Caco-2 (cell line): ENCODE measurements around the gene CXXC1. TPM values are rescaled to one million over a fixed set of nuclear protein-coding genes. Genes with fewer than 3 reads are reported as not detected.

Source experiments
- BruUV-seq: library from RNA; stranded (reverse); fragments of 400-500 nt; replicated peaks from 2 replicates; lab custom pipeline; 2021; lab: Mats Ljungman, UMichigan
- CTCF ChIA-PET: fragments of 300-600 bp; sonication (Branson Sonifier 250); formaldehyde crosslinking; loops from one replicate; lab custom pipeline; 2022; ENCODE audit warnings: antibody characterized with exemption; lab: Charles Lee
- POLR2A ChIA-PET: fragments of 300-600 bp; sonication (Branson Sonifier 250); formaldehyde crosslinking; loops from one replicate; lab custom pipeline; 2022; ENCODE audit warnings: antibody characterized with exemption; lab: Charles Lee
- DNase-seq, 2 experiments: peaks; one replicate each; pipeline versions ENCODE4 v3.0.0 to v3.0.0-alpha.2; 2020 to 2022
- H3K27me3 ChIP-seq: replicated peaks from 2 replicates; pipeline ENCODE4 v1.6.0; 2011; ENCODE audit warnings: low read length; ENCODE audit not compliant: control insufficient read depth, insufficient read depth
- H3K36me3 ChIP-seq: 2 replicates; pipeline ENCODE4 v1.5.1; 2011; ENCODE audit warnings: low read length; ENCODE audit not compliant: control insufficient read depth, insufficient read depth
- H3K4me1 ChIP-seq: fragments of 250-450 bp; sonication (Bioruptor Pico); 2 replicates; pipeline ENCODE4 v1.5.1; 2020; ENCODE audit warnings: mild to moderate bottlenecking
- H3K4me3 ChIP-seq: 2 replicates; pipeline ENCODE4 v1.5.1; 2011; ENCODE audit warnings: low read depth, mild to moderate bottlenecking, control low read depth, low read length
- H3K9me3 ChIP-seq: fragments of 250-450 bp; sonication (Bioruptor Pico); 2 replicates; pipeline ENCODE4 v1.5.1; 2020; ENCODE audit warnings: mild to moderate bottlenecking, moderate library complexity
- H3K27ac Mint-ChIP-seq: one replicate; pipeline ENCODE4 v1.8.0; 2022; ENCODE audit warnings: mixed read lengths; ENCODE audit not compliant: unreplicated experiment
- H3K27me3 Mint-ChIP-seq: one replicate; pipeline ENCODE4 v1.8.0; 2022; ENCODE audit warnings: mixed read lengths; ENCODE audit not compliant: insufficient read depth, unreplicated experiment
- H3K36me3 Mint-ChIP-seq: one replicate; pipeline ENCODE4 v1.8.0; 2022; ENCODE audit warnings: mild to moderate bottlenecking, mixed read lengths; ENCODE audit not compliant: insufficient read depth, unreplicated experiment
- H3K4me1 Mint-ChIP-seq: one replicate; pipeline ENCODE4 v1.8.0; 2022; ENCODE audit warnings: low read depth, mixed read lengths; ENCODE audit not compliant: unreplicated experiment
- H3K4me3 Mint-ChIP-seq: one replicate; pipeline ENCODE4 v1.8.0; 2022; ENCODE audit warnings: mild to moderate bottlenecking, moderate library complexity, mixed read lengths; ENCODE audit not compliant: unreplicated experiment
- H3K9me3 Mint-ChIP-seq: one replicate; pipeline ENCODE4 v1.8.0; 2022; ENCODE audit warnings: mixed read lengths; ENCODE audit not compliant: unreplicated experiment
- intact Hi-C: fragments of 100-400 bp; cut with micrococcal nuclease; formaldehyde crosslinking; loops from one replicate; pipeline ENCODE4 v1.10.0; 2022; ENCODE audit not compliant: unreplicated experiment
- total RNA-seq: library from RNA; stranded (reverse); gene quantifications from 2 replicates; pipeline ENCODE4 v1.2.3, GENCODE V29; 2022
- TF ChIP-seq, protein P1 (sequence below), 2 experiments: fragments of 200-600 bp in 1 of 2; IDR thresholded peaks; 1 replicate in 1 of 2; 2 replicates in 1 of 2; pipeline versions ENCODE4 v1.5.1 to v1.8.0; 2011 to 2022; ENCODE audit warnings: antibody characterized with exemption in 1 of 2, control low read depth in 1 of 2, inconsistent platforms in 1 of 2, low read depth in 1 of 2, low read length in 1 of 2, mild to moderate bottlenecking in 1 of 2, moderate library complexity in 1 of 2; ENCODE audit not compliant: insufficient read depth in 1 of 2, severe bottlenecking in 1 of 2, unreplicated experiment in 1 of 2

Gene CXXC1
- total RNA-seq, 1 experiment from 2014 or later, result 37.7 TPM

DNA sequence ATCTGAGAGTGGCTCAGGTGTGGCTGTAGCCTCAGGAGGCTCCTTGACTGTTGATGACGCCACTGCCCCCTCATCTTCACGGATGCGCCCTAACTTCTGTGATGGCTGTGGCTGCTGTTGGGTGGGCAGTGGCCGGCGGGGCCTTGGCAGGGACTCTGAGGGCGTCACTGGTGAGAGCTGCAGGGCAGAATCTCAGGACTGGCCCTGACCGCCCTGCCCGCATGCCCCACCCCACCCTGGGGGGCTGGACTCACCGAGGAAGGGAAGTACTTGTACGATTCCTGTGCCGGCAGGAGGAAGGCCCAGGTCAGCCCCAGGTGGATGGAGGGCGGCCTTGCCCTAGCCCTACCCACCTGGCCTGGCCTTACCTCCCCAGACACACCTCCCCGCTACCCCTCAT lies 2.4 kb downstream of the CXXC1 start:
- H3K36me3 Mint-ChIP-seq, result peaks cover 21% of the 10 kb centered on the region
- H3K27me3 Mint-ChIP-seq, result no peaks in the 10 kb centered on the region
- ChIA-PET POLR2A (no interaction called here), CTCF (no interaction called here)
- H3K9me3 ChIP-seq, result no peaks in the 10 kb centered on the region
- H3K36me3 ChIP-seq, result no peaks in the 10 kb centered on the region; the same call in none of the 2 replicates
- peaks cover 16% of the 10 kb centered on the region for H3K4me1 Mint-ChIP-seq
- H3K9me3 Mint-ChIP-seq, result no peaks in the 10 kb centered on the region
- no peaks in the 10 kb centered on the region for H3K4me1 ChIP-seq
- H3K4me3 ChIP-seq, result no peak overlapping the region
- no peak for DNase-seq
- TF ChIP-seq, protein P1, sequence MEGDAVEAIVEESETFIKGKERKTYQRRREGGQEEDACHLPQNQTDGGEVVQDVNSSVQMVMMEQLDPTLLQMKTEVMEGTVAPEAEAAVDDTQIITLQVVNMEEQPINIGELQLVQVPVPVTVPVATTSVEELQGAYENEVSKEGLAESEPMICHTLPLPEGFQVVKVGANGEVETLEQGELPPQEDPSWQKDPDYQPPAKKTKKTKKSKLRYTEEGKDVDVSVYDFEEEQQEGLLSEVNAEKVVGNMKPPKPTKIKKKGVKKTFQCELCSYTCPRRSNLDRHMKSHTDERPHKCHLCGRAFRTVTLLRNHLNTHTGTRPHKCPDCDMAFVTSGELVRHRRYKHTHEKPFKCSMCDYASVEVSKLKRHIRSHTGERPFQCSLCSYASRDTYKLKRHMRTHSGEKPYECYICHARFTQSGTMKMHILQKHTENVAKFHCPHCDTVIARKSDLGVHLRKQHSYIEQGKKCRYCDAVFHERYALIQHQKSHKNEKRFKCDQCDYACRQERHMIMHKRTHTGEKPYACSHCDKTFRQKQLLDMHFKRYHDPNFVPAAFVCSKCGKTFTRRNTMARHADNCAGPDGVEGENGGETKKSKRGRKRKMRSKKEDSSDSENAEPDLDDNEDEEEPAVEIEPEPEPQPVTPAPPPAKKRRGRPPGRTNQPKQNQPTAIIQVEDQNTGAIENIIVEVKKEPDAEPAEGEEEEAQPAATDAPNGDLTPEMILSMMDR (IDR thresholded peaks at IDR 0.05; ENCODE audit: insufficient read depth in 1 of 2, low read depth in 1 of 2, low read length in 1 of 2, severe bottlenecking in 1 of 2, unreplicated experiment in 1 of 2), result no peak
- no peak overlapping the region for H3K4me3 Mint-ChIP-seq
- intact Hi-C loops, result loop anchor here (5.0 kb wide), 1 partner anchor 142 kb away; no protein-coding TSS in a partner anchor
- BruUV-seq, result no TSS peak
- H3K27me3 ChIP-seq, result no peaks in the 10 kb centered on the region
- H3K27ac Mint-ChIP-seq, result peak overlapping the region; percentile 71

DNA sequence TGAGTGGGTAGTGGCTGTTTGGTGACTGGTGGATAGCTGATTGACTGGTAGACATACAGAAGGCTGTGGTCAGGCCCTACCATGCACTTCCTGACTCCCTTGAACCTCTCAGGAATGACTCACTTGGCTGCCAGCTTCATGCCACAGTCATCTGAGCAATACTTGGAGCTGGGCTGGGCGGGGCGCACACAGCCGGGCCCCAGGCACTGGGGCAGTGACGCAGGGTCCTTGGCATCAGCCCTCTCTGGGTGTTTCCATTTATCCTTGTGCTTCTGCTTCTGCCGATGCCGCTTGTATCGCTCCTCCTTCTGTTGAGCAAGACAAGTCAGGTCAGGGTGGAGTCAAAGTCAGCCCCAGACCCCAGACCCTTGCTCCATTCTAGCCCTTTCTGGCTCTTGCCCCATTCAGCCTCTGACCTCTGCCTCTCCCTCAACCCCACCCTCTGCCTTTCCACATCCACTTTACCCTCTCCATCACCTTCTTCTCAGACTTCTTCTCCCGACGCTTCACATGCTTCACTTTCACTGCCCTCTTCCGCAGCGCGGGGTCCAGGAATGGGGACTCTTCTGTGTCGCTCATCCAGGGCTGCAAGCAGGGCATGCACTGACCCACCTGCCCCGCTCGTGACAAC lies 3.1 kb downstream of the CXXC1 start:
- H3K4me3 ChIP-seq, result no peak overlapping the region
- H3K36me3 ChIP-seq, result no peaks in the 10 kb centered on the region; the same call in none of the 2 replicates
- Mint-ChIP-seq H3K36me3 (peaks cover 21% of the 10 kb centered on the region), H3K27ac (no peak overlapping the region), H3K4me3 (no peak overlapping the region), H3K4me1 (peaks cover 19% of the 10 kb centered on the region), H3K27me3 (no peaks in the 10 kb centered on the region), H3K9me3 (no peaks in the 10 kb centered on the region)
- DNase-seq, result no peak
- no peaks in the 10 kb centered on the region for H3K9me3 ChIP-seq
- no peaks in the 10 kb centered on the region for H3K4me1 ChIP-seq
- ChIA-PET CTCF (no interaction called here), POLR2A (no interaction called here)
- intact Hi-C loops, result no loop called here
- BruUV-seq, result no TSS peak
- TF ChIP-seq, protein P1 (IDR thresholded peaks at IDR 0.05; ENCODE audit: insufficient read depth in 1 of 2, low read depth in 1 of 2, low read length in 1 of 2, severe bottlenecking in 1 of 2, unreplicated experiment in 1 of 2), result no peak
- no peaks in the 10 kb centered on the region for H3K27me3 ChIP-seq

DNA sequence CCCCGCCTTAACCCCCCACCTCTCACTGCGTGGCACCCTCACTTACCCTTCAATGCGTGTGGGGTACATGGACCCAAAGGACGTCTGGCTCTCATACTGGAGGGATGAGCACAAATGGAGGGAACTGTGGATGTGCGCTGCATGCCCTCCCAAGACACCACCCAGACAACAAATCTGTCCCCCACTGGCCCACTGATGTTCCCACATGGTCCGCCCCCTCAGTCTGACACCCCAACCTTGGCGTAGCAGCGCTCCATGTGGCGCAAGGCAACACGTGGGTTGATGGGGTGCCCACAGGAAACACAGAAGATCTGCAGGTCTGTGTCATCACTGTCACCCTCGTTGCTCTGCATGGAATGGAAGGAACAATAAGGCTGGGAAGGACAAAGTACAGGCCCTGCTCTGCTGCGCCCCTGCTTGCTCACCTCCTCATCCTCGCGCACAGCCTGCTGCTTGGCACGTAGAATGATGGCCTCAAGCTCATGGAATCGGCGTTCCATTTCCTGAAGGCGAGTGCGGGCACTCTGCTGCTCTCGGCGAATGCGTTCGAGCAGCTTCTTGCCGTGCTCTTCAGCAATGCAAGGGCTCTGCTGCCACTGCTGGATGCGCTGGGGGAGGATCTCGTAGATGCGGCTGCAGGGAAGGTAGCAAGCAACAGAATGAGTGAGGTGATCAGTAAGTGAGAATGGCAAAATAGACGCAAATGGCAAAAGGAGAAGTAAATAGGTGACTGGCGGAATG lies 3.9 kb downstream of the CXXC1 start:
- Mint-ChIP-seq H3K4me1 (peaks cover 19% of the 10 kb centered on the region), H3K9me3 (no peaks in the 10 kb centered on the region), H3K36me3 (peaks cover 21% of the 10 kb centered on the region), H3K27ac (no peak overlapping the region), H3K4me3 (no peak overlapping the region), H3K27me3 (no peaks in the 10 kb centered on the region)
- intact Hi-C loops, result no loop called here
- BruUV-seq, result no TSS peak
- ChIA-PET POLR2A (no interaction called here), CTCF (no interaction called here)
- no peaks in the 10 kb centered on the region for H3K4me1 ChIP-seq
- TF ChIP-seq, protein P1 (IDR thresholded peaks at IDR 0.05; ENCODE audit: insufficient read depth in 1 of 2, low read depth in 1 of 2, low read length in 1 of 2, severe bottlenecking in 1 of 2, unreplicated experiment in 1 of 2), result no peak
- H3K27me3 ChIP-seq, result no peaks in the 10 kb centered on the region
- no peaks in the 10 kb centered on the region; the same call in none of the 2 replicates for H3K36me3 ChIP-seq
- no peak for DNase-seq
- no peak overlapping the region for H3K4me3 ChIP-seq
- H3K9me3 ChIP-seq, result no peaks in the 10 kb centered on the region
